ENCODE data around the gene AK1.

The AK1 gene

GRCh38 chr9:127878001-127878651 lies 651 bp upstream of the AK1 start:
- no peak for TF ChIP-seq CTCF (IDR thresholded peaks at IDR 0.05; ENCODE audit: low read depth, low read length, missing control alignments)
- peak overlapping the region; percentile 46 for H3K4me3 ChIP-seq (replicated peaks; ENCODE audit: low read depth, low read length)
- DNase-seq (ENCODE audit: extremely low read depth, low read depth), result no peak

DNA sequence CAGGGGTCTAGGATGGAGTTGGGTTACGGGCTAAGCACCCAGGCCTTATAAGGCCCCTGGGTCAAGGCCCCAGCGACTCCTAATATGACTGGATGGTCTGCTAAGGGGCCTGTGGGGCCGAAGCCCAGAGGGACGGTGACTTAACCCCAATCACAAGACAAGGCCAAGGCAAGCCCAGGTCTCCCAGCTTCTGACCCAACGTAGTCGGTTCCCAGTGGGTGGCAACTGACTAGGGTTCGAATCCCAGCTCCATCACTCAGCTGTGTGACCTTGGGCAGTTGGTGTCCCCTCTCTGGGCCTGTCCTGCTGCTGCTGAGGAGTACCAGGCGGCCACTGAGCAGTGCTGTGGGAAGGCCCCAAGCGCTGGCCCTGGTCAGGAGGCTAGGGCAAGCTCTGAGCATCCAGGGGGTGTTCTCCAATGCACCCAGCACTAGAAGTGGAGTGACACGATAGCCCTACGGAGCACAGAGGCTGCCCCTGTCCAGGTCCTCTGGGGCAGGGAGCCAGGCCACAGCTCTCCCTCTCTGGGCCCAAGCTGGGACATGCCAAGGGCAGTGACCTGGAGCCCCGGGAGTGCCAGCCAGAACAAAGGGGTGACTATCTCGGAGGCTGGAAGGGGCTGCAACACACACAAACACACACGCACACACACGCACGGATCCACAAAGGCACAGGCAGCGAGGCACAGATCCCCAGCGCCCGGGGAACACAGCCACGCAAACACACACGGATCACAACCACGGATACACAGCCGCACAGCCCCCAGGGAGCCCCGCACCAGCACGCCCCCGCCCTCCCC lies 512 bp downstream of the AK1 start:
- no peak for TF ChIP-seq CTCF (IDR thresholded peaks at IDR 0.05; ENCODE audit: low read depth, low read length, missing control alignments)
- H3K4me3 ChIP-seq (replicated peaks; ENCODE audit: low read depth, low read length), result peak overlapping the region; percentile 46
- no peak for DNase-seq (ENCODE audit: extremely low read depth, low read depth)

- H3K4me3 ChIP-seq (replicated peaks; ENCODE audit: low read depth, low read length), result no peak overlapping the region
- no peak for TF ChIP-seq CTCF (IDR thresholded peaks at IDR 0.05; ENCODE audit: low read depth, low read length, missing control alignments)
- DNase-seq (ENCODE audit: extremely low read depth, low read depth), result no peak
Measured at GRCh38 chr9:127876026-127876763, 1.3 kb downstream of the AK1 start.

DNA sequence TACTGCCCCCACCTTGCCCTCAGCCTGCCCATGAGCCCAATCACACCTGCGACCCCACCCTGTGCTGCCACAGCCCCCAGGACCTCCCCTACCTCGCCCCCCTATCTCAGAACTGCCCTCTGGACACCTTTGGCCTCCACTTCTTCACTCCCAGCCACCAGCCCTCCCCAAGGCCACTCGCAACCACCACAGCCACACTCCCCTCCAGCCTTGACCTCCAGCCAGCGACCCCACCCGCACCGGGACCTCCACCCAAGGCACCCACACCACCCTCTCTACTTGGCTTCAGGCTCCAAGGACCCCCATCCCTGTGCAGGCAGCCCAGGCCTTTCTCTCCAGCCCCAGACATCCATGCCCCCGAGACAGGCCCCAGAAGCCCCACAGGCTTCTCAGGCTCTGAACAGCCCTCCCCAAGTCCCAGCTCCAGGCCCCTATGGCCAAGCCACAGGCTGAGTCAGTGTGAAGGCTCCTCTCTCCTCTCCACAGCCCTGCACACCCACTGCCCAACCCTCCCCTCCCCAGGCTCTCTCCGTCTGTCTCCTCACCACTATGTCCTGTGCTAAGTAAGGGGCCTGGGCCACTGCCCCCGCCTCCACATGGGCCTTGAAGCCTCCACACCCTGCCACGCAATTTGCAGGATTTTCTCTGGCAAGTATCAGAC lies 2.0 kb downstream of the AK1 start:
- no peak for DNase-seq (ENCODE audit: extremely low read depth, low read depth)
- H3K4me3 ChIP-seq (replicated peaks; ENCODE audit: low read depth, low read length), result no peak overlapping the region
- no peak for TF ChIP-seq CTCF (IDR thresholded peaks at IDR 0.05; ENCODE audit: low read depth, low read length, missing control alignments)

DNA sequence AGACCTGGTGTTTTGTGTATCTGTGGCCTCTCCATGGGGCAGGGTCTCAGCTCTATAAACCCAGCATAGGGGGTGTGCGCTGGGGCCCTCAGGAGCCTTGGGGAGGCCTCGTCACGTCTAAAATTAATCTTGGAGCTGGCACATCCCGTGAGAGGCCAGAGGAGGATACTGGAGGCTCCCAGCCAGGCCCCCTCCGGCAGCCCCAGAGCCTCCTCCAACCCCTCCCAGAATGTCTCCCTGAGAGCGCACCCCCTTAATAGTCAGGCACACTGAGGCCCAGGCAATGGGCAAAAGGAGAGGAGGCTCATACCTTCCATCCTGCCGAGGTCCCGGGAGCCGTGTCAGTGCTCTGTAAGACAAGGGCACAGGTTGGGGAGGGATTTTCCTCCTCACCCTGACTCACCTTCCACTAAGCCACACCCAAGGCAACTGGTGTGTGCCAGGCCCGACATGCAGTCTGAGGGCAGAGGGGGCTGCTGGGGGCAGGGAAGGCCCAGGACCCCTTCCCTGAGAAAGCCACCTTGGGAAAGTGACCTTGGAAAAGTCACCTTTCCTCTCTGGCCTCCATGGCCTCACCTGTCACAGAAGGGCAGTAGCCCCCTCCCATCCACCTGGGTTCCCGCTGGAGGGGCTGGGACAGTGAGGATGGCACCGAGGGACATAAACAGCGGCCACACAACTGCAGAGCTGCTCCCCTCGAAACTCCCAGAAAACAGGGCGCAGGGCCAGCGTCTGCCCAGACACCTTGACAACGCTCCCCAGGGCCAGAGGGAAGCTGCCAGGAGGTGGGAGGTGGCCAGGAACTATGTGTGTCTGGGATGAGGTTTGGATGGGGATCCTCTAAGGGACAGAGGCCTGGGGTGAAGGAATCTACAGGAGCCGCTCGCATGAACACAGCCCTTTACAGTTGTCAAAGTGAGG lies 2.9 kb downstream of the AK1 start:
- H3K4me3 ChIP-seq (replicated peaks; ENCODE audit: low read depth, low read length), result no peak overlapping the region

More for the DNA sequence above, 2.9 kb downstream of the AK1 start:
- no peak for DNase-seq (ENCODE audit: extremely low read depth, low read depth)
- TF ChIP-seq CTCF (IDR thresholded peaks at IDR 0.05; ENCODE audit: low read depth, low read length, missing control alignments), result no peak

All from HFF-Myc (cell line).